A549 (cell line): ENCODE measurements around the gene ACAN.

Source experiments
- ESRRA ChIP-seq: fragments of 150-350 bp; IDR thresholded peaks from 2 replicates; pipeline ENCODE4 v1.6.1; 2014; ENCODE audit warnings: mild to moderate bottlenecking, low read length, borderline replicate concordance
- HOXB5 ChIP-seq: fragments of 250-450 bp; sonication (Bioruptor Pico); IDR thresholded peaks from 2 replicates; pipeline ENCODE4 v1.5.0; 2020; ENCODE audit warnings: mild to moderate bottlenecking, moderate library complexity
- KDM1A ChIP-seq: fragments of 200-600 bp; sonication (generic); IDR thresholded peaks from 2 replicates; pipeline ENCODE4 v1.6.1; 2016; ENCODE audit warnings: low read depth, mild to moderate bottlenecking
- POLR2A ChIP-seq: IDR thresholded peaks from 2 replicates; pipeline ENCODE4 v1.6.1; 2012; ENCODE audit warnings: mild to moderate bottlenecking, low read length
- RAD21 ChIP-seq, 2 experiments: fragments of >200 bp in 1 of 2; sonication (Bioruptor Twin) in 1 of 2; formaldehyde crosslinking in 1 of 2; IDR thresholded peaks in 1 of 2; conservative IDR thresholded peaks in 1 of 2; 2 replicates in 1 of 2; 3 replicates in 1 of 2; pipeline ENCODE4 v1.6.1; 2012 to 2018; ENCODE audit warnings: inconsistent platforms in 1 of 2
- REST ChIP-seq: fragments of 200-600 bp; sonication (generic); IDR thresholded peaks from 2 replicates; pipeline ENCODE4 v1.6.1; 2016; ENCODE audit warnings: antibody characterized with exemption, mild to moderate bottlenecking, moderate library complexity
- TF ChIP-seq, protein P1 (sequence below): fragments of >200 bp; sonication (Bioruptor Twin); formaldehyde crosslinking; IDR thresholded peaks from 3 replicates; pipeline ENCODE4 v1.5.1; 2016

- TF ChIP-seq HOXB5 (CRISPR knock-in tag) (no peak), RAD21 (conservative IDR thresholded peaks at IDR 0.05 in 1 of 2, IDR thresholded peaks at IDR 0.05 in 1 of 2) (no peak), REST (no peak), ESRRA (no peak), KDM1A (no peak), POLR2A (no peak)
- TF ChIP-seq, protein P1, sequence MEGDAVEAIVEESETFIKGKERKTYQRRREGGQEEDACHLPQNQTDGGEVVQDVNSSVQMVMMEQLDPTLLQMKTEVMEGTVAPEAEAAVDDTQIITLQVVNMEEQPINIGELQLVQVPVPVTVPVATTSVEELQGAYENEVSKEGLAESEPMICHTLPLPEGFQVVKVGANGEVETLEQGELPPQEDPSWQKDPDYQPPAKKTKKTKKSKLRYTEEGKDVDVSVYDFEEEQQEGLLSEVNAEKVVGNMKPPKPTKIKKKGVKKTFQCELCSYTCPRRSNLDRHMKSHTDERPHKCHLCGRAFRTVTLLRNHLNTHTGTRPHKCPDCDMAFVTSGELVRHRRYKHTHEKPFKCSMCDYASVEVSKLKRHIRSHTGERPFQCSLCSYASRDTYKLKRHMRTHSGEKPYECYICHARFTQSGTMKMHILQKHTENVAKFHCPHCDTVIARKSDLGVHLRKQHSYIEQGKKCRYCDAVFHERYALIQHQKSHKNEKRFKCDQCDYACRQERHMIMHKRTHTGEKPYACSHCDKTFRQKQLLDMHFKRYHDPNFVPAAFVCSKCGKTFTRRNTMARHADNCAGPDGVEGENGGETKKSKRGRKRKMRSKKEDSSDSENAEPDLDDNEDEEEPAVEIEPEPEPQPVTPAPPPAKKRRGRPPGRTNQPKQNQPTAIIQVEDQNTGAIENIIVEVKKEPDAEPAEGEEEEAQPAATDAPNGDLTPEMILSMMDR = no peak
Observed at GRCh38 chr15:88776646-88777045, 26.6 kb upstream of the ACAN start.
